GM19452 (cell line): ENCODE measurements around the gene MTHFR.

Experiments
- ATAC-seq: cut with Tn5 transposase; IDR thresholded peaks from one replicate; pipeline ENCODE4 v1.9.1; 2021; ENCODE audit not compliant: unreplicated experiment

The MTHFR gene

DNA sequence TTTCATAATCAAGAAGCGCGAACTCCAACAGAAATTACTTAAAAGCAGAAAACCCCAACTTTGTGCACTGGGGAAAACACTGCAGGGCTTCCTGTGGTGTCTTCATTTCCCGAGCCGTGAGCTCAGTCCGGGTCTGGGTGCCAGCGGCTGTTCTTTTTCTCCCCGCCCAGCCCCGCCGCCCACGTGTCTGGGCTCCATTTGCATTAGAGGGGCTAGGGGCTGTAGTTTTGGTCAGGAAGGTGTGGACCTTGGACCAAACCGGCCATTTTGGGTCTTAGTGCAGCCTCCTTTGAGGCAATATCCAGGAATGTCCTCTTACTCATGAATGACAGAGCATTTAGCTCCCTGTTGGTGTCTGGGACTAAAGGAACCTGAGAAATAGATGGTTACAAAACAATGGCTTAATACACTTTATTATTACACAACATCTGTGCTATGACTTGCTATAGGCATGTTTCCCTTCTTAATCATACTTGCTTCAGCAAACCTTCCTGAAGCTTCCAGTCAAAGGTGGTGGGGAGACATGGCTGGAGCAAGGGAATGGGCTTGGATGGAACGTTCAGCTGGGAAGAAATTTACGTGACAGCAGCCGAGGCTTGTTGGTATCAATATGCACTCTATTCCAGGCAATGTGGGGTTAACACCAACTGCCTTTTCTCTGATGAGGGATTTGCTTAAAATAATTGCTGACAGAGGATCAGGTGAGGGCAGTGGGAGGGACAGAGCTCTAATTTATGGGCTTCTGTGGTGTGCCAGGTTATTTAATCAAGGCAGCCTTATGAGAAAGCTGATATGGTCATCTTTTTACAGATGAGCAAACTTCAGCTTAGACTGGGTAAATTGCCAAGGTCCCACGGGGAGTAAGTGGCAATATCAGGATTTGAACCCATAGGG is 68.8 kb downstream of the MTHFR start:
- no peak for ATAC-seq

GRCh38 chr1:11735854-11736745 is 69.7 kb downstream of the MTHFR start, which contains the start of gene AGTRAP:
TSS of gene AGTRAP (plus strand) at chr1:11736136. CDS start at chr1:11736209, 73 bp downstream.
- ATAC-seq = peak; percentile 63
